ENCODE measurements around the gene CAMTA1. TPM values are rescaled to one million over a fixed set of nuclear protein-coding genes. Genes with fewer than 3 reads are reported as not detected.

Gene CAMTA1
- total and polyA plus RNA-seq, 4 donors = 48.1 to 140 (median 52.3) TPM

DNA sequence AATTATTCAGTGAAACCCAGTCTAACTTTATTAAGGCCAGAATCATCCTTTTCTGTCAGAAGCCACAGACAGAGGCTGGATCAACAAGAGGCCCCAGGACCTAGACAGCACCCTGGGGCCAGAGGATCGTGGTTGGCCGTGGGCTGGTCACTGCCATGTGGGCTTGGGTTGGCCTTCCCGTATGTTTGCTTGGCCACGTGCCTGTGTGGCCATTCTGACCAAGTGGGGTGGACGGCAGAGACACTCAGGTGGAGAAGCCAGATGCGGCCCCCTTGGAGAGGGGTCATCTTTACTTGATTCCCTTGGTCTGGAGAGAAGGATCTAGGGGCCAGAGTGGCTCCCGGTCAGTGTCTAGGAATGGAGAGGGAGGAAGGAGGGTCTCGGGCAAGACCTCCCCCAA is 327.9 kb downstream of the CAMTA1 start:
- Histone ChIP-seq H3K27me3 (ENCODE audit: control insufficient read depth in 3 of 3, insufficient read depth in 3 of 3, low read length in 2 of 3) (no peaks in the 10 kb centered on the region), H3K9me3 (ENCODE audit: control insufficient read depth in 4 of 4, insufficient read depth in 3 of 4, low read length in 3 of 4) (peaks cover 0 to 4% (median 0%) of the 10 kb centered on the region in 4 donors), H3K36me3 (ENCODE audit: control insufficient read depth in 4 of 4, insufficient read depth in 4 of 4, low read length in 4 of 4) (no peaks in the 10 kb centered on the region), H3K4me1 (ENCODE audit: control insufficient read depth in 5 of 5, insufficient read depth in 5 of 5, low read length in 5 of 5) (no peaks in the 10 kb centered on the region), H3K4me3 (no peak overlapping the region), H3K27ac (ENCODE audit: low read depth in 1 of 2, low read length in 1 of 2) (no peak overlapping the region), H3K9ac (ENCODE audit: insufficient read depth in 1 of 2, low read length in 2 of 2) (no peak overlapping the region)
- TF ChIP-seq CTCF (IDR thresholded peaks at IDR 0.05; ENCODE audit: control extremely low read depth, extremely low read depth) = no peak
- DNase-seq (no peak), ATAC-seq (ENCODE audit: insufficient read depth, low FRiP score) (no peak)
- 85 to 91% methylated on average over 8 of the region's 8 CpGs for WGBS, 2 donors

DNA sequence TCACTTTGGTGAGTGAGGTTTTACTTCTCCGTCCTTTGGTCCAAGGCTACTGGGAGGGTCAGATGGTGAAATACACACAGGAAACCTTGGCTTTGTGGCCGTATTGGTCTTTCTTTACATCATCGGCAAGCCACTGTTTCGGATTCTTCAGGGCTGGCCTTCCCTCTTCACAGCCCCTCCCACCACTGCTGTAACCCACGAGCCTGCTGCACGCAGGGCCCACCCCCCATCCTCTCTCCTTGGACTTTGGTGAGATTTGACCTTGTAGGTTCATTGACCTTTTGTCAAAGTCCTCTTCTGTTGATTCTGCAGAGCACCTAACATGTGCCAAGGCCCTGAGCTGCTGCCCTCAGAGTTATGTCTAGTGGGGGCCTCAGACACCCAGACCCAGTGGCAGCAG is 328.6 kb downstream of the CAMTA1 start:
- no peaks in the 10 kb centered on the region for H3K36me3 ChIP-seq (ENCODE audit: control insufficient read depth in 4 of 4, insufficient read depth in 4 of 4, low read length in 4 of 4)
- 26 to 61% methylated on average over 6 of the region's 6 CpGs for WGBS, 2 donors
- DNase-seq (no peak), ATAC-seq (ENCODE audit: insufficient read depth, low FRiP score) (no peak)
- no peak overlapping the region for H3K27ac ChIP-seq (ENCODE audit: low read depth in 1 of 2, low read length in 1 of 2)
- no peak overlapping the region for H3K9ac ChIP-seq (ENCODE audit: insufficient read depth in 1 of 2, low read length in 2 of 2)
- peaks cover 0 to 3% (median 0%) of the 10 kb centered on the region in 4 donors for H3K9me3 ChIP-seq (ENCODE audit: control insufficient read depth in 4 of 4, insufficient read depth in 3 of 4, low read length in 3 of 4)
- H3K4me3 ChIP-seq = no peak overlapping the region
- TF ChIP-seq CTCF (IDR thresholded peaks at IDR 0.05; ENCODE audit: control extremely low read depth, extremely low read depth) = no peak
- H3K27me3 ChIP-seq (ENCODE audit: control insufficient read depth in 3 of 3, insufficient read depth in 3 of 3, low read length in 2 of 3) = peaks cover 0 to under 1% (median 0%) of the 10 kb centered on the region in 3 donors
- H3K4me1 ChIP-seq (ENCODE audit: control insufficient read depth in 5 of 5, insufficient read depth in 5 of 5, low read length in 5 of 5) = no peaks in the 10 kb centered on the region

- H3K27me3 ChIP-seq (ENCODE audit: control insufficient read depth in 3 of 3, insufficient read depth in 3 of 3, low read length in 2 of 3) = peaks cover 0 to 4% (median 0%) of the 10 kb centered on the region in 3 donors
These were observed 330.7 kb downstream of the CAMTA1 start for GRCh38 chr1:7116001-7116400.

More at GRCh38 chr1:7116001-7116400, 330.7 kb downstream of the CAMTA1 start:
- Histone ChIP-seq H3K4me1 (ENCODE audit: control insufficient read depth in 5 of 5, insufficient read depth in 5 of 5, low read length in 5 of 5) (no peaks in the 10 kb centered on the region), H3K27ac (ENCODE audit: low read depth in 1 of 2, low read length in 1 of 2) (no peak overlapping the region), H3K9me3 (ENCODE audit: control insufficient read depth in 4 of 4, insufficient read depth in 3 of 4, low read length in 3 of 4) (peaks cover 0 to 2% (median 0%) of the 10 kb centered on the region in 4 donors), H3K4me3 (no peak overlapping the region), H3K9ac (ENCODE audit: insufficient read depth in 1 of 2, low read length in 2 of 2) (no peak overlapping the region), H3K36me3 (ENCODE audit: control insufficient read depth in 4 of 4, insufficient read depth in 4 of 4, low read length in 4 of 4) (no peaks in the 10 kb centered on the region)
- DNase-seq = no peak
- ATAC-seq (ENCODE audit: insufficient read depth, low FRiP score) = no peak
- TF ChIP-seq CTCF (IDR thresholded peaks at IDR 0.05; ENCODE audit: control extremely low read depth, extremely low read depth) = no peak
- 93% methylated on average over 3 of the region's 3 CpGs for WGBS, 2 donors

All from lung (tissue), 12 donors.